HEK293T (cell line): ENCODE data around the gene LSM4.

Experiments
- CTCF ChIA-PET: fragments of 350-600 bp; formaldehyde crosslinking; extraction: SDS; loops from one replicate; lab custom pipeline; 2021; ENCODE audit warnings: antibody characterized with exemption, inconsistent platforms; lab: Yijun Ruan, JAX
- POLR2A ChIA-PET: fragments of 350-600 bp; formaldehyde crosslinking; extraction: SDS; loops from one replicate; lab custom pipeline; 2020; ENCODE audit warnings: antibody characterized with exemption, inconsistent platforms; lab: Yijun Ruan, JAX
- DNase-seq: peaks from one replicate; pipeline ENCODE4 v3.0.0; 2012; ENCODE audit warnings: mixed read lengths; ENCODE audit errors: extremely low spot score
- ARNT ChIP-seq: fragments of 450-650 bp; IDR thresholded peaks from 2 replicates; pipeline ENCODE4 v1.6.1; 2017; ENCODE audit warnings: mild to moderate bottlenecking
- BHLHE40 ChIP-seq: fragments of 450-650 bp; IDR thresholded peaks from 2 replicates; pipeline ENCODE4 v1.6.1; 2016; ENCODE audit warnings: mild to moderate bottlenecking, moderate library complexity, borderline replicate concordance
- CTBP1 ChIP-seq: fragments of 450-650 bp; IDR thresholded peaks from 2 replicates; pipeline ENCODE4 v1.6.1; 2016; ENCODE audit warnings: borderline replicate concordance
- ELF4 ChIP-seq: fragments of 450-650 bp; IDR thresholded peaks from 2 replicates; pipeline ENCODE4 v1.6.1; 2017; ENCODE audit warnings: antibody characterized with exemption
- FOXA1 ChIP-seq: fragments of 450-650 bp; IDR thresholded peaks from 2 replicates; pipeline ENCODE4 v1.6.1; 2016; ENCODE audit warnings: mild to moderate bottlenecking
- FOXK2 ChIP-seq: fragments of 450-650 bp; IDR thresholded peaks from 2 replicates; pipeline ENCODE4 v1.6.1; 2016; ENCODE audit warnings: mild to moderate bottlenecking
- FOXM1 ChIP-seq: fragments of 450-650 bp; IDR thresholded peaks from 2 replicates; pipeline ENCODE4 v1.6.1; 2017; ENCODE audit warnings: mild to moderate bottlenecking, borderline replicate concordance
- HDGF ChIP-seq: fragments of 450-650 bp; IDR thresholded peaks from 2 replicates; pipeline ENCODE4 v1.6.1; 2017; ENCODE audit warnings: antibody characterized with exemption, borderline replicate concordance
- L3MBTL2 ChIP-seq: fragments of 450-650 bp; conservative IDR thresholded peaks from 2 replicates; pipeline ENCODE4 v1.6.1; 2016; ENCODE audit warnings: mild to moderate bottlenecking
- LEF1 ChIP-seq: fragments of 450-650 bp; IDR thresholded peaks from 2 replicates; pipeline ENCODE4 v1.6.1; 2017; ENCODE audit warnings: mild to moderate bottlenecking, borderline replicate concordance
- NFRKB ChIP-seq: fragments of 450-650 bp; IDR thresholded peaks from 2 replicates; pipeline ENCODE4 v1.6.1; 2016; ENCODE audit warnings: mild to moderate bottlenecking, moderate library complexity
- SP1 ChIP-seq: fragments of 450-650 bp; IDR thresholded peaks from 2 replicates; pipeline ENCODE4 v1.6.1; 2017
- SUZ12 ChIP-seq: fragments of 450-650 bp; IDR thresholded peaks from 2 replicates; pipeline ENCODE4 v1.6.1; 2016; ENCODE audit warnings: mild to moderate bottlenecking
- TARDBP ChIP-seq: fragments of 450-650 bp; IDR thresholded peaks from 2 replicates; pipeline ENCODE4 v1.6.1; 2016
- ZNF384 ChIP-seq: fragments of 450-650 bp; IDR thresholded peaks from 2 replicates; pipeline ENCODE4 v1.6.1; 2016
- TF ChIP-seq, protein P1 (sequence below): fragments of 450-650 bp; IDR thresholded peaks from 2 replicates; pipeline ENCODE4 v1.6.1; 2016

The LSM4 gene

DNA sequence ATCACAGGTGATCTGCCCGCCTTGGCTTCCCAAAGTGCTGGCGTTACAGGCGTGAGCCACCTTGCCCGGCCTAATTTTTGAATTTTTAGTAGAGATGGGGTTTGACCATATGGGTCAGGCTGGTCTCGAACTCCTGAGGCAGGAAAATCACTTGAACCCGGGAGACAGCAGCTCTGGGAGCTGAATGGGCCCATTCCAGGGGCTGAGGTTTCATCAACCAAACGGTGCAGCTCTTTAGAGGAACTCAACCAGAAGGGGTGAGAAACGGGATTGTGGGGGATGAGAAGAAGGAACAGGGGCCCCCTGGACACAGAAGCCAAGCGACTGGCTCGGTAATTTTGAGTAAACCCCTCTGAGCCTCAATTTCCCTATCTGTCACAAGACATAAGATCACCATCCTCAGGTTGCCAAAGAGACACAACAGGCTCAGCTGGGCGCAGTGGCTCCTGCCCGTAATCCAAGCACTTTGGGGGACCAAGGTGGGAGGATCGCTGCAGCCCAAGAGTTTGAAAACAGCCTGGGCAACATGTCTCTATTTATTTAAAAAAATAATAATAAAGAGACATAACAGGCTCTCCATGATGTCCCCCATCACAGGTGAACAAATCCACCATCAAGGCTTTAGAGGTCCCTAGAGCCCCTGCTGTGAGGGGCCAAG lies 49.2 kb downstream of the LSM4 start:
- TF ChIP-seq NFRKB (no peak), FOXM1 (no peak), L3MBTL2 (no peak), LEF1 (no peak), BHLHE40 (no peak), FOXA1 (no peak), CTBP1 (no peak), ARNT (no peak), FOXK2 (no peak), TARDBP (no peak), SUZ12 (no peak), SP1 (no peak), ELF4 (no peak)
- TF ChIP-seq, protein P1, sequence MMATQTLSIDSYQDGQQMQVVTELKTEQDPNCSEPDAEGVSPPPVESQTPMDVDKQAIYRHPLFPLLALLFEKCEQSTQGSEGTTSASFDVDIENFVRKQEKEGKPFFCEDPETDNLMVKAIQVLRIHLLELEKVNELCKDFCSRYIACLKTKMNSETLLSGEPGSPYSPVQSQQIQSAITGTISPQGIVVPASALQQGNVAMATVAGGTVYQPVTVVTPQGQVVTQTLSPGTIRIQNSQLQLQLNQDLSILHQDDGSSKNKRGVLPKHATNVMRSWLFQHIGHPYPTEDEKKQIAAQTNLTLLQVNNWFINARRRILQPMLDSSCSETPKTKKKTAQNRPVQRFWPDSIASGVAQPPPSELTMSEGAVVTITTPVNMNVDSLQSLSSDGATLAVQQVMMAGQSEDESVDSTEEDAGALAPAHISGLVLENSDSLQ = no peak
- CTCF ChIA-PET = interaction anchor here (1.8 kb wide), 1 partner anchor 55 kb away, joined by 6 read pairs; no protein-coding TSS in a partner anchor
- POLR2A ChIA-PET = interaction anchor here (9.0 kb wide), 1 partner anchor 47 kb away, joined by 491 read pairs; the partner anchor contains the start of gene LSM4
- DNase-seq = no peak

DNA sequence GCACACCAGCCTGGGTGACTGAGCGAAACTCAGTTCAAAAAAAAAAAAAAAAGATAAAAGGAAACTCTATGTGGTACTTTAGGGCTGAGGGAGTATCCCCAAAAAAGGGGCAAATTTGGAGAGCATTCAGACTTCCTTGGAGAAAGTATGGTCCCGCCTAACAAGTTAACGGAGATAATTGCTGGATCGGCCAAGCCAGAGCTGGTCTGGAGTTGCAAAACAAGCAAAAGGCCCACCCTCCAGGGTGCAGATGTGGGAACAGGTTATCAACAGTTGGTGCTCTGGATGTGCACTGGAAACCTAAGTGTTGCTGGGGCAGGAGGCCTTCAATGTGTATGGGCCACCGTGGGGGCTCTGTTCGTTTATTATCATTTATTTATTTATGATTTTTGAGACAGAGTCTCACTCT lies 51.4 kb downstream of the LSM4 start:
- ChIA-PET CTCF (interaction anchor here (0.7 kb wide), 2 partner anchors 8 to 58 kb away, joined by 3 read pairs; no protein-coding TSS in a partner anchor), POLR2A (interaction anchor here (0.8 to 1.5 kb wide), 2 partner anchors 9 to 10 kb away, joined by 4 read pairs; no protein-coding TSS in a partner anchor)

DNA sequence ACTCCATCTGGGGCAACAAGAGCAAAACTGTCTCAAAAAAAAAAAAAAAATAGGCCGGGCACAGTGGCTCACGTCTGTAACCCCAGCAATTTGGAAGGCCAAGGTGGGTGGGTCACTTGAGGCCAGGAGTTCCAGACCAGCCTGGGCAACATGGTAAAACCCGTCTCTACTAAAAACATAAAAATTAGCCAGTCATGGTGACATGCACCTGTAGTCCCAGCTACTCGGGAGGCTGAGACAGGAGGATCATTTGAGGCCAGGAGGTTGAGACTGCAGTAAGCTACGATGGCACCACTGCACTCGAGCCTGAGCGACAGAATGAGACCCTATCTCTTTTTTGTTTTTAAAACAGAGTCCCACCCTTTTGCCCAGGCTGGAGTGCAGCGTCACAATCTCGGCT lies 52.5 kb downstream of the LSM4 start:
- DNase-seq = no peak
- CTCF ChIA-PET = interaction anchor here (0.7 to 2.2 kb wide), 3 partner anchors 9 to 58 kb away, joined by 4 to 11 read pairs (median 7); no protein-coding TSS in a partner anchor
- POLR2A ChIA-PET = no interaction called here
- TF ChIP-seq, protein P1 = no peak
- TF ChIP-seq TARDBP = no peak
- TF ChIP-seq ARNT = no peak
- no peak for TF ChIP-seq SP1
- TF ChIP-seq CTBP1 = no peak

More for the DNA sequence above, 51.4 kb downstream of the LSM4 start:
- DNase-seq = no peak
- TF ChIP-seq TARDBP = no peak
- no peak for TF ChIP-seq BHLHE40
- no peak for TF ChIP-seq ELF4
- no peak for TF ChIP-seq ARNT
- no peak for TF ChIP-seq FOXA1
- TF ChIP-seq LEF1 = no peak
- no peak for TF ChIP-seq ZNF384
- TF ChIP-seq NFRKB = no peak
- TF ChIP-seq, protein P1 = no peak
- no peak for TF ChIP-seq SP1
- TF ChIP-seq HDGF = no peak
- TF ChIP-seq FOXM1 = no peak
- TF ChIP-seq SUZ12 = no peak
- no peak for TF ChIP-seq CTBP1
- TF ChIP-seq L3MBTL2 = no peak
- TF ChIP-seq FOXK2 = no peak

DNA sequence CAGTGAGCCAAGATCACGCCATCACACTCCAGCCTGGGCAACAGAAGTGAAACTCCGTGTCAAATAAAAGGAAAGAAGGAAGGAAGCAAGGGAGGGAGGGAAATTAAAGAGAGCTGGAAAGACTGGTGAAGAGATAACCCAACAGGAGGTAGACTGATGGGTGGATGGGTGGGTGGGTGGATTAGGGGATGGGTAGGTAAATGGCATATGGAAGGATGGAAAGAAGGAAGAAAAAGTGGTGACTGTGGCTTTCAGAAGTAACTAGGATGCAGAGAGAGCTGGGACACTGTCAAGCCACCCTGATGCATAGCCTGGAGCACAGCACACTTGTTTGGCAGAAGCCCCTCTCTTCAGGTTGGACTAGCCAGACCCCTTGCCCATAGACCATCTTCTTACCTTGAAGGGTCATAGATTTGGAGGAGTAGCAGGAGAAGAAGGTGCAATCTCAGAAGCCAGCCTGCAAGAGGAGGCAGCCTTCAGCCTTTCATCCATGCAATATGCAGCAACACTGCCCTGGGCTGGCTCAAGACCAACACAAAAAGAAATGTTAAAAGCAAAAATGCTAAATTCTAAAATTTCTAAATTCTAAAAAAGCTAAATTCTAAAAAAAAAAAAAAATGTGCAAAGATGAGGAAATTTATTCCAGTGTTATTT lies 53.7 kb downstream of the LSM4 start:
- no peak for DNase-seq
- TF ChIP-seq, protein P1 = no peak
- TF ChIP-seq FOXK2 = no peak
- POLR2A ChIA-PET = interaction anchor here (1.4 to 1.6 kb wide), 2 partner anchors 10 to 12 kb away, joined by 6 to 10 read pairs; partner anchors contain the start of gene JUND
- CTCF ChIA-PET = interaction anchor here (0.6 to 2.2 kb wide), 4 partner anchors 10 to 61 kb away, joined by 4 to 11 read pairs (median 6); no protein-coding TSS in a partner anchor

DNA sequence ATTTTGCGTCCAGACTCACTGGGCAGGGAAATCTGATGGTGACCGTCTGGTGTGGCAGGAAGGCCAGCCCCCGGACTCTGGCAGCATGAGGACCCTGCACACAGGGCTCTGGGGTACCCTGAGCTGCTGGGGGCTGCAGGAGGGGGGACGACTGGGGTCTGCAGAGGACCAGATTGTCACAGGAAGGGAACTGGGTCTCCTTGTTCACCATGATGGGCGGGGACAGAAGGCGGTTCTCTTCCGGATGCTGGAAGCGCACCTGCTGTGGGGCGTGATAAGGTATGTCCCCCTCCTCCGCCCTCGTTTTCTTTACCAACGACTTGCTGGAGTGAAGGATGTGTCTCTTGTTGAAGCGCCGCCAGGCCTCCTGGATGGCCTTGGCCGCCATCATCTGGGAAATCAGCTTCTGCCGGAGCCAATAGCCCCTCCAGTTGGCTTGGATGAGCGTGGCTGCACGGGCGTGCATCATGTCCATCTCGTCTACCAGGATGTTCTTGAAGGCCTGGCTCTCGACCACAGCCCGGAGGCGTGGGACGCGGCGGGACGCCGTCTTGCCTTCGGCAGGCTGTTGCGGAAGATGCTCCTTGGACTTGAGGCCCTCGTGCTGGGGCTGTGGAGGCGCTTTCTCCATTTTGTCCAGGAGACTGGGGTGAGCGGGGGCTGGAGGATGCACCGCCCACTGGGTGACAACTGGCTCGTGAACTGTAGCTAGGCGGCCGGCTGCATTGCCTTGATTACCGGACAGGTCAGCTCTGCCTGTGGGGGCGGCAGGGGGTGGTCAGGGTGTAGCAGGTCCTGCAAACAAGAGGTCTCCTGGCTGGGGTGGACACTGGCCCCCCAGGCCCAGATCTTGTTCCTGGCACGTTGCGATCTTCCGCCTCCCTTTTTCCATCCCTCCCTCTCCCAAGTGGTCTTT lies 55.8 kb downstream of the LSM4 start:
- POLR2A ChIA-PET = no interaction called here
- no peak for DNase-seq
- TF ChIP-seq TARDBP (no peak), ELF4 (no peak), CTBP1 (no peak)
- CTCF ChIA-PET = no interaction called here
